ENCODE measurements around the gene IRF4. TPM values are rescaled to one million over a fixed set of nuclear protein-coding genes. Genes with fewer than 3 reads are reported as not detected.

The IRF4 gene
- total and polyA plus RNA-seq, 3 donors from 2014 or later = 1.8 to 7.4 (median 3.7) TPM

GRCh38 chr6:356828-357251 is 34.7 kb upstream of the IRF4 start:
- WGBS, 2 donors = 82 to 89% methylated on average over 11 of the region's 11 CpGs
- no peaks in the 10 kb centered on the region for H3K9me3 ChIP-seq
- no peaks in the 10 kb centered on the region for H3K27me3 ChIP-seq
- DNase-seq = no peak
- H3K4me1 ChIP-seq = no peaks in the 10 kb centered on the region
- TF ChIP-seq POLR2A (IDR thresholded peaks at IDR 0.05) (no peak), CTCF (IDR thresholded peaks at IDR 0.05) (no peak)
- H3K27ac ChIP-seq = no peak overlapping the region
- intact Hi-C loops (cut with DNase I; ENCODE audit: low total_unique reads) = no loop called here
- H3K36me3 ChIP-seq (ENCODE audit: low read depth, missing control alignments) = no peaks in the 10 kb centered on the region
- H3K4me3 ChIP-seq = no peak overlapping the region

GRCh38 chr6:357261-357790 is 34.2 kb upstream of the IRF4 start:
- 88 to 89% methylated on average over 11 to 12 of the region's 12 CpGs for WGBS, 2 donors
- no peaks in the 10 kb centered on the region for H3K4me1 ChIP-seq
- H3K36me3 ChIP-seq (ENCODE audit: low read depth, missing control alignments) = no peaks in the 10 kb centered on the region
- H3K4me3 ChIP-seq = no peak overlapping the region
- H3K27me3 ChIP-seq = no peaks in the 10 kb centered on the region
- H3K9me3 ChIP-seq = no peaks in the 10 kb centered on the region
- intact Hi-C loops (cut with DNase I; ENCODE audit: low total_unique reads) = no loop called here
- TF ChIP-seq POLR2A (IDR thresholded peaks at IDR 0.05) (no peak), CTCF (IDR thresholded peaks at IDR 0.05) (no peak)
- DNase-seq = no peak
- no peak overlapping the region for H3K27ac ChIP-seq

- no peak overlapping the region for H3K4me3 ChIP-seq
- intact Hi-C loops (cut with DNase I; ENCODE audit: low total_unique reads) = no loop called here
- TF ChIP-seq POLR2A (IDR thresholded peaks at IDR 0.05) (no peak), CTCF (IDR thresholded peaks at IDR 0.05) (no peak)
- H3K4me1 ChIP-seq = no peaks in the 10 kb centered on the region
- no peak for DNase-seq
- H3K27me3 ChIP-seq = no peaks in the 10 kb centered on the region
- no peaks in the 10 kb centered on the region for H3K36me3 ChIP-seq (ENCODE audit: low read depth, missing control alignments)
- H3K27ac ChIP-seq = no peak overlapping the region
- 84 to 85% methylated on average over 13 of the region's 13 CpGs for WGBS, 2 donors
- no peaks in the 10 kb centered on the region for H3K9me3 ChIP-seq
Measured at GRCh38 chr6:357791-358341, 33.7 kb upstream of the IRF4 start.

- no peak for DNase-seq
- no peaks in the 10 kb centered on the region for H3K9me3 ChIP-seq
- H3K27me3 ChIP-seq = no peaks in the 10 kb centered on the region
- intact Hi-C loops (cut with DNase I; ENCODE audit: low total_unique reads) = no loop called here
- no peak overlapping the region for H3K4me3 ChIP-seq
- H3K4me1 ChIP-seq = no peaks in the 10 kb centered on the region
- no peaks in the 10 kb centered on the region for H3K36me3 ChIP-seq (ENCODE audit: low read depth, missing control alignments)
- WGBS, 2 donors = 87 to 88% methylated on average over 4 of the region's 4 CpGs
- H3K27ac ChIP-seq = no peak overlapping the region
- TF ChIP-seq CTCF (IDR thresholded peaks at IDR 0.05) = no peak
- no peak for TF ChIP-seq POLR2A (IDR thresholded peaks at IDR 0.05)
Measured at GRCh38 chr6:358432-358831, 33.1 kb upstream of the IRF4 start.

- no peaks in the 10 kb centered on the region for H3K9me3 ChIP-seq
Measured at GRCh38 chr6:358847-359246, 32.7 kb upstream of the IRF4 start.

More at GRCh38 chr6:358847-359246, 32.7 kb upstream of the IRF4 start:
- Histone ChIP-seq H3K27ac (no peak overlapping the region), H3K4me3 (no peak overlapping the region), H3K4me1 (no peaks in the 10 kb centered on the region), H3K27me3 (no peaks in the 10 kb centered on the region), H3K36me3 (ENCODE audit: low read depth, missing control alignments) (no peaks in the 10 kb centered on the region)
- no peak for DNase-seq
- no peak for TF ChIP-seq CTCF (IDR thresholded peaks at IDR 0.05)
- no peak for TF ChIP-seq POLR2A (IDR thresholded peaks at IDR 0.05)
- intact Hi-C loops (cut with DNase I; ENCODE audit: low total_unique reads) = no loop called here
- WGBS, 2 donors = 78 to 81% methylated on average over 8 of the region's 8 CpGs

Measured in testis (tissue), 3 donors.